Activated CD4-positive, alpha-beta T cell treated with anti-CD3 and anti-CD28 coated beads, Interleukin-2, Interleukin-4, amounts not matched to agents 100 ng/mL and 50 ng/mL, durations not matched to agents 16 hours and 8 hours (primary cell): ENCODE results near the gene IGF2.

Source experiments
- DNase-seq: peaks from one replicate; pipeline ENCODE4 v3.0.0-alpha.2; 2020; ENCODE audit warnings: low spot score

The IGF2 gene

GRCh38 chr11:2103668-2104523, 35.3 kb downstream of the IGF2 start:
- DNase-seq: no peak

GRCh38 chr11:2102883-2103213, 36.3 kb downstream of the IGF2 start:
- no peak for DNase-seq

DNA sequence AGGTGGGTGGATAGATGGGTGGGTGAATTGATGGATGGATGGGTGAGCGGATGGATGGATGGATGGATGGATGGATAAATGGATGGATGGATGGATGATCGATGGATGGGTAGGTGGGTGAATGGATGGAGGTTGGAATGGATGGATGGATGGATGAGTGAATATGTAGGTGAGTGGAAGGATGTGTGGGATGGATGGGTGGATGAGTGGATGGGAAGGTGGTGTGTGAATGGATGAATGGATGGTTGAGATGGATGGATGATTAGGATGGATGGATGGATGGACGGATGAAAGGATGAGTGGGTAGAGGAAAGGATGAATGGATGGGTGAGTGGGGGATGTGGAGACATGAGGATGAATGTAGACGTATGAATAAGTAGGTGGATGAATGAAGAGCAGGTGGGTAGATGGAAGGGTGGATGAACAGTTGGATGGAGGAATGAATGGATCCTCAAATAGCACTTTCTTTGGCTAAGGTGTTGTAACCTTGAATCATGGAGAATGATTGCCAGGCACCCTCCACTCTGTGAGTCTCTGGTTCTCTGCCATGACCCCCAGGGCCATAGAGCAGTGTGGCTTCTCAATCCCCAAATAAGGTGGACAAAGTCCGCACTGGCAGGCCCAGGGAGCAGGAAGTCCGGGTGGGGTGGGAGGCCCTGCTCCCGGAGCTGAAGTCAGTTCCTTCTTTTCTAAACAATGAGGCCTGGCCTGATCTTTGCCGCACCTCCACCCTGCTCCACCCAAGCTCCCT, 36.9 kb downstream of the IGF2 start:
- DNase-seq: no peak

DNA sequence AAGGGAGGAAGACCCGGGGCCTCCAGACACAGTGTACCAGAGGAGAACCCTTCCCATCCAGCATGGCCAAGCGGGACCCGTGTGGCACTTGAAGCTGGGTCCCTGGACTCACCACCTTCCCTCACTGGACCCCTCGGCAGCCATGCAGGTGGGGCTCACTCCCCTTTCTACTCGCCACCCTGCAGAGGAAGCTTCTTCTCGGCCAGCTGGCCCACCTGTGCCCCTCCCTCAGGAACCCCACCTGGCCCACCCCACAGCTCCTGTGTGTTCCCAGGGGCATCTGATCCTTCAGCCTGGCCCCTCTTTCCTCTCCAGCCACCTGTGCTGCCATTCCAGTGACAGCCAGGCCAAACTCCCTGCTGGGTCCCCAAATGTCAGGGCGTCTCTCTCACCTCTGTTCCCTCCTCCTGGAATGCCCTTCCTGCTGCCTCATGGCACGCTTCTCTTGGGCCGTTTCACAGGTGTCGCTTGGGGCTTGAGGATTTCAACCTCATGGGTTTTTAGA, 38.0 kb downstream of the IGF2 start:
- no peak for DNase-seq

GRCh38 chr11:2100361-2101170, 38.6 kb downstream of the IGF2 start:
- no peak for DNase-seq

GRCh38 chr11:2099516-2100349, 39.5 kb downstream of the IGF2 start:
- DNase-seq: no peak

DNA sequence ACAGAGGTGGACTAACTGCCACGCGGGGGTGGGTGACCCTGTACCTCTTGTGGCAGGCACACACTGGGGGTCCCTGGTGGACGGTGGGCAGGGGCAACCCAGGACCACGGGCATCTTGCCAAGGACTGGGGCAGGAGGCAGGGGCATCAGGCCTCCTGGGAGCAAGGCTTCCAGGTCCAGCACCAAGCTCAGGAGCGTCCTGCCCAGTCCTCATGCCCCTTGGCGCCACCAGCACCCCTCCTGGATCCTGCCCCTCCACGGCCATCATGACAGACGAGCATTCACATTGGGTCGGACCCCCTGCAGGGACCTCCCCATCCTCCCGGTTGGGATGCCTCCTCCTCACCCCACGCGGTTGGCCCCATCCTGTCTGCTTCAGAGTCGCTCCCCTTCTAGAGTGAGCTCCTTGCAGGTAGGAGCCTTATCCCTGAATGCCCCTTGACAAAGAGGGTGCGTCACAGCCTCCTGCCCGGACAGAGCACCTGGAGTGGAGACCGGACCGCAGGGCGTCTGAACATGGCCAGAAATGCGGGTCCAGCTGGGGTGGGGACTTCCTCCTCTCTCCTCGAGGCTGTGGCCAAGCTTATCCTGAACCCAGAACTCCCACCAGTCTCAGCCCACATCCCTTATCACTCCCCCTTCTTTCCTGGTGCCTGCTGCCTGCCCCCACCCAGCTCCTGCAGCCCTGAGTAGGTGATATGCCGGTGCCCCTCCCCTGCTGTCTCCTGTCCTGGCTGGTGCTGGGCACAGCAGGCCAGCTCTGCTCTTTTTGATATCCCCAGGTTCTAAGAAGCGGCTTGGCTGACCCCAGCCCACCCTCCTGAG, 40.3 kb downstream of the IGF2 start:
- DNase-seq: no peak

DNA sequence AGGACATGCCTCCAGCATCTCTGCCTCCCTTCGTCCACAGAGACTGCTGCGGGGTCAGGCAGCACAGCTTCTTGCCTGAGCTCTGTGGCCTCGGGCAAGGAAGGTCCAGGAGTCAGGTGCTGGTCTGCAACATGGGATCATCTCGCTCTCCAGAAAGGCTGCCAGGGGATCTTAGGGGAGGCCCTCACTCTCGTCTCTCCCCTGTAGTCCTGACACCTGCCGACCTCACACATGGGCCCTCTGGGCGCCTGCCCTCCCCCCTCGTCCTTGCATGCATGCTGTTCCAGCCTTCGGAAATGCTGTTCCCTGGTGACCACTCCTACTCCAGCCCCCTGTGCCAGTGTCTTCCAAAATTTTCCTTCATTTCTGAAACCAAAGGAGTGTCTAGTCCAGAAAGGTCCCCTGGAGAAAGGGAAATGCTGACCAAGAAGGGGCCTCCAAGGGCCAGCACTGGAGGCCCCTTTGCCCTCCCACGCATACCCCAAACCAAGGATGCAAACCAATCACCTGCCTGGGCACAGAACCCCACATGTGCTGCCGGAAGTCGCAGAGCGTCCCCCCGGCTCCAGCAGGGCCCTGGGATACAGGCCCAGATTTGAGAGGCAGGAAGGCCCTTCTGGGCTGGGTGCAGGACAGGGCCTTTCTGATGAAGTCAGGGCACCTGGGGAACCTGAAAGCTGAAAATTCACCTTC, 41.0 kb downstream of the IGF2 start:
- no peak for DNase-seq

GRCh38 chr11:2097356-2097997, 41.7 kb downstream of the IGF2 start:
- no peak for DNase-seq

GRCh38 chr11:2096919-2097301, 42.3 kb downstream of the IGF2 start:
- DNase-seq: no peak

DNA sequence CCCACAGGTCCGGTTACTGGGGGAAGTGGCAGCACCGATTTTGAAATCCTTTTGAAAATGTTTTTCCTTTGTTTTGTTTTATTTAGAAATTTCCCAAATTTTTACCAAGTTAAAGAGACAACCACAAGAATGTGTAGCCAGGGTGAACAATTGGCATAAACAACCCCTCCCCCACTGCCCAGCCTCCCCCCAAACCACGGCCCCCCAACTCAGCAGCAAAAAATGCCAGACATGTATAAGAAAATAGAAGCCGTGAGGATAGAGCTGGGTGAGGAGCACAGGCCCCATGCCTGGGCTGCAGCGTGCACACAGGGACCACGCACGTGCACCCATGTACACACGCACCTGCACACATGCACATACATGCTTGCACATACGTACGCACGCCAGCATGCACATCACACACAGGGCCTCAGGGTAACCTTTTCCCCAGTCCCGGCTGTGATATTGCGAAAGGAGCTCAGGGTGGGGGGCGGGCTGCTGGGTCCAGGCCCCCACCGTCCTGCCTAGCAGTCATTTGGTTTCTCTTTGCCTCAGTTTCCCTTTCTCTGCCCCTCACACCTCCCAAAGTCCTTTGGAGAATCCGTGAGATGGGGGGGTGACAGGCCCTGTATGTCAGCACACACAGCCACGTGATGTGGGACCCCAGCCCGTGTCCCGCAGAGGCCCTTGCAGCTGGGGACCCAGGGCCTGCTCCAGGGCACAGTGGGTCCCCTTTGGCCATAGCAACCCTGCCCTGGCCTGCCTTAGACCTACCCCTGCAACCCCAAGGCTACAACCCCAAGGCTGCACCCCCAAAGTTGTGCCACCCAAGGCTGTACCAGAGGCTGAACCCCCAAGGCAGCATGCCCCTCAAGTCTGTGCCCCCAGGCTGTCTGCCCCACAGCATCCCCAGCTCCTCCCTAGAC, 42.9 kb downstream of the IGF2 start:
- no peak for DNase-seq

DNA sequence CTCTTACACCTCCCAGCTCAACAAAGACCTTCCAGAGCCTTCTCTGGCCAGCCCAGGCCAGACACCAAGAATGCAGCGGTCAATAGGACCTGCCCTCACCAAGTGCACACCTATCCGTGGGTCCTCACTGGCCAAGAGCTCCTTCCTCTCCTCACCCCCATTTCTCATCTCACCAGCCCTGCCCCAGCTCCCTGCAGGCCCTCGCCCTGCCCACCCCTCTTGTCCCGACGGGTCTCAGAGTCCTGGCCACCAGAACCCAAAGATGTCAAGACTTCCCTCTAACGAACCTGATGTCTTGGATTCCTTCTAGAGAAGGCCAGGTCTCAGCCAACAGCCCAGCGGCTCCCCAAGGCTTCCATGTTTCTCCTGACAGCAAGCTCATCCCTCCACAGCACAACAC, 43.6 kb downstream of the IGF2 start:
- DNase-seq: no peak

- no peak for DNase-seq
Observed at GRCh38 chr11:2095198-2095520, 44.0 kb downstream of the IGF2 start.

DNA sequence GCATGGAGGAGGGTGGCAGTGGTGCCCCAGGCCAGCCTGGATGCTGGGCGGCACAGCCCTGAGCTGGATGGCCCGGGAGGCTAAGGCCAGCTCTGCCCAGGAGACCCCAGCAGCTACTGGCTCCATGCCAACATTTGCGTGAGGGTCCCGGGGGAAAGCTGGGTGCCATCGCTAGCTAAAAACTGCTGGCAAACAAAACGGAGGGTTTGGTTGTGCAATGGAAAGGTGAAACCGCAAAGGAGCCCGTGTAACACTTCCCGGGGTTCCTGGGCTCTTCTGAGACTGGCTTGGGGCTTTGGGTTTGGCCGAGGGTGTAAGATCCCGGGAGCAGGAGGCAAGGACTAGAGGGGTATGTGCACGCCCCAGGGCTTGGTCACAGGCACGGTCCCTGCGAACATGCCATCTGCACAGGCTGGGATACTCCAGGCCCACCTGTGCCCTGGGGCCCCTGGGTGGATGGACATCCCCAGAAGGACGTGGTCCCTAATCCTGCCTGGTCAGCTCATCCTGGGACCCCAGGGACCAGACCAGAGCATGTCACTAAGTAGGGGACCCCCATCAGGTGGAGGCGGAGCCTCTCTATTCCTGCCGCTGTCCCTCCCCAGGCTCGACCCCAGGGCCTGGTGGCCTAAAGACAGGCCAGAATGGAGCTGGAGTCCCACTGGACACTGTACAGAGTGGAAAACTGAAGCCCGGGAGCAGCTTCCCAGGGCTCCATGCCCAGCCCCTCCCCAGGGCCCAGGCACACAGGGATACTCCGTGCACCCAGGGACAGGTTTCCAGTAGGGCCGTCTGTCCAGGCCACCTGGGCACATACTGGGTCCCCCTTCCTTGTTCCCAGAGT, 44.6 kb downstream of the IGF2 start:
- no peak for DNase-seq

DNA sequence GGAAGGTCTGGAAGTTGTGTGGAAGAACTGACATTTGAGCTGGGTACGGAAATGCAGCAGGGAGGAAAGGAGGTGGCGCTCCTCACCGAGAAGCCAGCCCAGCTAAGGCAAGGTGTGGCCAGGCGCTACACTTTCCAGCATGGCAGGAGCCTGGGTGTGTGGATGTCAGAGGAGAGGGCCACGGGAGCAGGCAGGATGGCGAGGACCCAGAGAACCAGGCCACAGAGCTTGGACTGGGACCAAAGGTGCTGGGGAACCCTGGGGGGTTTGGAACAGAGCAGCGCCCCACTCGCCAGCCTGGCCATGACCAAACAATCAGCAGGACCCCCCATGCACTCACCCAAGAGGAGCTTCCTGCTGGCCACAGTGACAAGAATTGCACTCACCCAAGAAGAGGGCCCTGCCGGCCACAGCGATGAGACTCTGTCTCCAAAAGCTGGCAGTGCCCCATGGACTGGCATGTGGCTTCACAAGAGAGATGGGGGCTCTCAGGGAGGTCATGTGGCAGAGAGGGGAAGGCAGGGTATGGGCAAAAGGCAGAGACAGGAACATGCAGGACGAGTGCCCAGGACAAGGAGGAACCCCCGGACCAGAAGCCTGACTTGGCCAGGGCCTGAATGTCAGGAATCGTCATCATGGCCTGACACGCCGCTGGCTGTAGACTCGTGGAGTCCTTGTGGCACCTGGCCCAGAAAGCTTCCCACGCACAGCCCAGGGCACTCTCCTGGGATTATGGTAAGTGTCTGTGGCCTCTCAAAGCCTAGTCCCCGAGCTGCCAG, 45.4 kb downstream of the IGF2 start:
- no peak for DNase-seq

- peak; percentile 40 for DNase-seq
Observed at GRCh38 chr11:2092956-2093412, 46.2 kb downstream of the IGF2 start.

- DNase-seq: no peak
Observed at GRCh38 chr11:2092464-2092910, 46.7 kb downstream of the IGF2 start.
